Gastroesophageal sphincter (tissue), 4 donors: Measurements from ENCODE around the gene APOA4. TPM values are rescaled to one million over a fixed set of nuclear protein-coding genes. Genes with fewer than 3 reads are reported as not detected.
"Not testable (repeated sequence)": the region's sequence is repeated elsewhere in the genome, so short reads cannot be mapped to it uniquely, and the experiment has no call there.

Source experiments
- ATAC-seq: fragments of 150-250 bp; one replicate; pipeline ENCODE4 v1.9.1; 2016; ENCODE audit warnings: mild to moderate bottlenecking, moderate library complexity
- H3K27ac ChIP-seq, 4 donors: fragments of 200-600 bp; sonication (generic) in 3 of 4; 1 replicate in 3 of 4; 2 replicates in 1 of 4; pipeline ENCODE4 v1.5.1; 2016 to 2019
- H3K27me3 ChIP-seq: fragments of 200-600 bp; sonication (generic); one replicate; pipeline ENCODE4 v1.5.1; 2019
- H3K36me3 ChIP-seq, 2 donors: fragments of 200-600 bp; sonication (generic); one replicate each; pipeline ENCODE4 v1.5.1; 2019; ENCODE audit warnings: control low read depth in 1 of 2
- H3K4me1 ChIP-seq, 3 donors: fragments of 200-600 bp; sonication (generic); 1 replicate in 2 of 3; 2 replicates in 1 of 3; pipeline ENCODE4 v1.5.1; 2016 to 2019; ENCODE audit warnings: control low read depth in 2 of 3
- H3K4me3 ChIP-seq, 2 donors: fragments of 200-600 bp; sonication (generic); one replicate each; pipeline ENCODE4 v1.5.1; 2019; ENCODE audit warnings: mild to moderate bottlenecking in 1 of 2, moderate library complexity in 1 of 2
- H3K9me3 ChIP-seq, 3 donors: fragments of 200-600 bp; sonication (generic); one replicate each; pipeline ENCODE4 v1.5.1; 2017 to 2019; ENCODE audit warnings: control low read depth in 2 of 3
- EP300 ChIP-seq: sonication (generic); formaldehyde crosslinking; IDR thresholded peaks from one replicate; pipeline ENCODE4 v1.6.1; 2017; ENCODE audit warnings: antibody characterized with exemption, mild to moderate bottlenecking
- POLR2A ChIP-seq, 2 donors: fragments of 450-650 bp; IDR thresholded peaks; one replicate each; pipeline ENCODE4 v1.6.1; 2017; ENCODE audit warnings: antibody characterized with exemption in 2 of 2, mild to moderate bottlenecking in 2 of 2, moderate library complexity in 1 of 2
- POLR2AphosphoS5 ChIP-seq: sonication (generic); formaldehyde crosslinking; IDR thresholded peaks from one replicate; pipeline ENCODE4 v1.6.1; 2017; ENCODE audit warnings: antibody characterized with exemption
- WGBS, 2 donors: methylation state at CpG; one replicate each; pipeline ENCODE4 v1.1.5; 2018; ENCODE audit warnings: low coverage in 1 of 2; 5-methylcytosine and 5-hydroxymethylcytosine counted together
- total RNA-seq, 4 donors: library from RNA; depleted of rRNA; stranded (reverse); fragments of >200 nt; gene quantifications; one replicate each; pipeline ENCODE4 v1.1.0, GENCODE V29; 2016
- TF ChIP-seq, protein P1 (sequence below), 4 experiments: fragments of 200-600 bp in 2 of 4; fragments of 450-650 bp in 2 of 4; sonication (generic) in 1 of 4; IDR thresholded peaks; one replicate each; pipeline ENCODE4 v1.5.1; 2017 to 2019; ENCODE audit warnings: antibody characterized with exemption in 4 of 4, mild to moderate bottlenecking in 2 of 4, moderate library complexity in 2 of 4

Gene APOA4
- total RNA-seq, 4 donors from 2014 or later: 0.19 TPM; not detected in 3

DNA sequence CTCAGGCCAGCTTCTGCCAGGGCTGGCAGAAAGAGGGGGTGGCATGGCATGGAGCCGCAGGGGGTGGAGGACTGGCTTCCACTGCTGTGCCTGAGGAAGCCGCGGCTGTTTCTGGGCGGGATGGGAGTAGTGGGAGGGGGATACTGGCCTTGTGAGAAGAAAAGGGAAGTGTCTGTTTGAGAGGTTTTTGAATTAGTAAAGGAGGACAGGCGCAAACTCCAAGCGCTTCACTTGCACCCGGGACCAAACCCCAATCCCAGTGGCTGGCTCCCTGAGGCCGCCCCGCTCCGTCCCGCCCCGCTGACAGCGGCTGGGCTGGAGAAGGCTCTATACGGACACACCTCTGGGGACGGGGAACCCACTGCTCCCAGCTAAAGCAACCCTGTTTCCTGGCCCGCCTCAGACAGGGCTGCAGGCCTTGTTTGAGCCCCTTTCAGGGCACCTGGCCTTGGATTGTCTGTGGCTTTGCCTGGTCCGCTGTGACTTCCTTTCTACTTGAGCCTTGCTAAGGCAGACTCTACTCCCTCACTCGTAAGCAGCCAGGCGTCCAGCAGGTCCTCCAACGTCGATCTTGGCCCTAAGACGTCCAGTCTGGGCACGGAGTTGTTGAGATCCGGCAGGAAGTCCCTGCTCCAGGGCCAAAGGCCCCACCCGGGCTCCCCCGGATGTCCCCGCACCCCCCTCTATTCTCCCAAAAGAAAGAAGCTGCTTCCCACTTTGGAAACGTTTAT is 12.1 kb upstream of the APOA4 start:
- Histone ChIP-seq H3K4me3 (peak overlapping the region; percentile 5 to 45), H3K9me3 (no peaks in the 10 kb centered on the region), H3K27me3 (no peaks in the 10 kb centered on the region), H3K4me1 (peaks cover 0 to 38% (median 8%) of the 10 kb centered on the region in 3 donors), H3K36me3 (no peaks in the 10 kb centered on the region), H3K27ac (peak overlapping the region; percentile 49 to 89 (median 86))
- 48 to 50% methylated on average over 2 to 12 of the region's 28 CpGs for WGBS, 2 donors
- no peak for TF ChIP-seq POLR2A (IDR thresholded peaks at IDR 0.05)
- no peak for TF ChIP-seq EP300
- TF ChIP-seq, protein P1, sequence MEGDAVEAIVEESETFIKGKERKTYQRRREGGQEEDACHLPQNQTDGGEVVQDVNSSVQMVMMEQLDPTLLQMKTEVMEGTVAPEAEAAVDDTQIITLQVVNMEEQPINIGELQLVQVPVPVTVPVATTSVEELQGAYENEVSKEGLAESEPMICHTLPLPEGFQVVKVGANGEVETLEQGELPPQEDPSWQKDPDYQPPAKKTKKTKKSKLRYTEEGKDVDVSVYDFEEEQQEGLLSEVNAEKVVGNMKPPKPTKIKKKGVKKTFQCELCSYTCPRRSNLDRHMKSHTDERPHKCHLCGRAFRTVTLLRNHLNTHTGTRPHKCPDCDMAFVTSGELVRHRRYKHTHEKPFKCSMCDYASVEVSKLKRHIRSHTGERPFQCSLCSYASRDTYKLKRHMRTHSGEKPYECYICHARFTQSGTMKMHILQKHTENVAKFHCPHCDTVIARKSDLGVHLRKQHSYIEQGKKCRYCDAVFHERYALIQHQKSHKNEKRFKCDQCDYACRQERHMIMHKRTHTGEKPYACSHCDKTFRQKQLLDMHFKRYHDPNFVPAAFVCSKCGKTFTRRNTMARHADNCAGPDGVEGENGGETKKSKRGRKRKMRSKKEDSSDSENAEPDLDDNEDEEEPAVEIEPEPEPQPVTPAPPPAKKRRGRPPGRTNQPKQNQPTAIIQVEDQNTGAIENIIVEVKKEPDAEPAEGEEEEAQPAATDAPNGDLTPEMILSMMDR (IDR thresholded peaks at IDR 0.05): no peak
- no peak for TF ChIP-seq POLR2AphosphoS5
- peak; percentile 73 for ATAC-seq

DNA sequence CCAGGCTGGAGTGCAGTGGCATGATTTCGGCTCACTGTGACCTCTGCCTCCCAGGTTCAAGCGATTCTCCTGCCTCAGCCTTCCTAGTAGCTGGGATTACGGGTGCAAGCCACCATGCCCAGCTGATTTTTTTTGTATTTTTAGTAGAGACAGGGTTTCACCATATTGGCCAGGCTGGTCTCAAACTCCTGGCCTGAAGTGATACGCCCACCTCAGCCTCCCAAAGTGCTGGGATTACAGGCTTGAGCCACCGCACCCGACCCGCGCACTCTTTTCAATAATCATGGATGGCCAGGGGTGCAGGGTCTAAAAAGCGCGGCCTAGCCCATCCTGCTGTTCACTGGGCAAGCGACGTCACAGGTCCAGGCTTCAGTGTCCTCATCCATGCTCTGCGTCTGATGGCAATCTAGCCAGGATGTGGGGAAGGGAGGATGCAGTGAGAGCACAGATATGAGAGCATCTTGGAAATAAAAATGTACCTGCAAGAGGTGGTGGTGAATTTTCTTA is 11.5 kb upstream of the APOA4 start:
- Histone ChIP-seq H3K4me1 (peaks cover 0 to 36% (median 8%) of the 10 kb centered on the region in 3 donors), H3K27ac (peak overlapping the region in 3 of 4 donors; percentile 85 to 89 (median 88))
- H3K9me3 ChIP-seq, ATAC-seq, H3K36me3 ChIP-seq, H3K4me3 ChIP-seq, H3K27me3 ChIP-seq: not testable (repeated sequence)
- WGBS, 2 donors: 76% methylated on average over 5 of the region's 13 CpGs; no CpG with 5 or more reads in 1 of the 2 donors

DNA sequence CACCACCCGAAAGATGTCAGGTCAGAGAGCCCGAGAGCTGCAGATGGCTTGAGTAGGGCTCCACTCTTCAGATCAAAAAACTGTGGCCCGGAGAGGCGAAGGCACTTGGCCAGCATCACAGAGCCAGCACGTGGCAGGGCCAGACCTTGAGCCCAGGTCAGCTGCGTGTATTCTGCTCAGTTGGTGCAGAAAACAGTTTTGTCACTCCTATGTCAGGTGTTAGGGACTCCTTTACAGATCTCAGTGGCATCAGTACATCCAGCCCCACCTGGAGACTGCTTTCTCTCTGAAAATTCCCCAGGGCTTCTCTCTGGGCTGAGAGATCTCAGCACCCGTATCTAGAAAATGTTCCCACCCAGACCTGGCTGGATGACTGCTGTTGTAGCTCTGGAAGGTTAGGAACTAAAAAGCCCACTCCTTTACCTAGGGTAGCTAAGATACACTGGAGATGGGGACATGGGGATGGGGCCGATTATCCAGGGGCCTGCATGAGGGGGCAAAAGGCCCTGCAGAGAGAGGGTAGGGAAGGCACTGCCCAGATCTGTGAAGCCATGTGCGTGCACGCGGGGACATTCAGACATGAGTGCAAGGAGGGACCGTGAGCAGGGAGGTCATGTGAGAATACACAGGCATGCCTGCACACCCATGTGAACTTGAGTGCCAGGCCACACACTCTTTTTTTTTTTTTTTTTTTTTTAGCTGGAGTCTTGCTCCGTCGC is 10.9 kb upstream of the APOA4 start:
- TF ChIP-seq POLR2A (IDR thresholded peaks at IDR 0.05): no peak
- TF ChIP-seq POLR2AphosphoS5: no peak
- no peak for TF ChIP-seq EP300
- TF ChIP-seq, protein P1 (IDR thresholded peaks at IDR 0.05): no peak
- no peak for ATAC-seq
- H3K9me3 ChIP-seq: no peaks in the 10 kb centered on the region
- H3K36me3 ChIP-seq: no peaks in the 10 kb centered on the region
- no peak overlapping the region for H3K4me3 ChIP-seq
- peaks cover 0 to 33% (median 8%) of the 10 kb centered on the region in 3 donors for H3K4me1 ChIP-seq
- no peaks in the 10 kb centered on the region for H3K27me3 ChIP-seq
- WGBS, 2 donors: 85% methylated on average over 9 of the region's 14 CpGs; no CpG with 5 or more reads in 1 of the 2 donors
- H3K27ac ChIP-seq: no peak overlapping the region

DNA sequence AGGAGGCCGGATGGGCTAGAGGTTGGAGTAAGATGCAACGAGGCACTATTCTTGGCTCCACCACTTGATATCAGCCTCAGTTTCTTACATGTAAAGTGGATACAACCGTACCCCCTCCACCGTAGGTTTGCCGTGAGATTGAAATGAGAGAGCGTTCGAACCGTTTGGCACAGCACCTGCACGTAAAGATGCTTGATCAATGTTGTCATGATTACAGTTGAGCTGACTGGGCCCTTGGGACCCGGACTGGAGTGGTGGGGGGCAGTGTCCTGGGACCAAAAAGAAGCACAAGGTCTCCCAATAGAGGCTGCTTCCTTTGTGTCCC is 10.3 kb upstream of the APOA4 start:
- ATAC-seq: no peak
- WGBS, 2 donors: 89% methylated on average over 8 of the region's 10 CpGs; no CpG with 5 or more reads in 1 of the 2 donors
- TF ChIP-seq POLR2A (IDR thresholded peaks at IDR 0.05) (no peak), EP300 (no peak), POLR2AphosphoS5 (no peak)
- TF ChIP-seq, protein P1 (IDR thresholded peaks at IDR 0.05): no peak

DNA sequence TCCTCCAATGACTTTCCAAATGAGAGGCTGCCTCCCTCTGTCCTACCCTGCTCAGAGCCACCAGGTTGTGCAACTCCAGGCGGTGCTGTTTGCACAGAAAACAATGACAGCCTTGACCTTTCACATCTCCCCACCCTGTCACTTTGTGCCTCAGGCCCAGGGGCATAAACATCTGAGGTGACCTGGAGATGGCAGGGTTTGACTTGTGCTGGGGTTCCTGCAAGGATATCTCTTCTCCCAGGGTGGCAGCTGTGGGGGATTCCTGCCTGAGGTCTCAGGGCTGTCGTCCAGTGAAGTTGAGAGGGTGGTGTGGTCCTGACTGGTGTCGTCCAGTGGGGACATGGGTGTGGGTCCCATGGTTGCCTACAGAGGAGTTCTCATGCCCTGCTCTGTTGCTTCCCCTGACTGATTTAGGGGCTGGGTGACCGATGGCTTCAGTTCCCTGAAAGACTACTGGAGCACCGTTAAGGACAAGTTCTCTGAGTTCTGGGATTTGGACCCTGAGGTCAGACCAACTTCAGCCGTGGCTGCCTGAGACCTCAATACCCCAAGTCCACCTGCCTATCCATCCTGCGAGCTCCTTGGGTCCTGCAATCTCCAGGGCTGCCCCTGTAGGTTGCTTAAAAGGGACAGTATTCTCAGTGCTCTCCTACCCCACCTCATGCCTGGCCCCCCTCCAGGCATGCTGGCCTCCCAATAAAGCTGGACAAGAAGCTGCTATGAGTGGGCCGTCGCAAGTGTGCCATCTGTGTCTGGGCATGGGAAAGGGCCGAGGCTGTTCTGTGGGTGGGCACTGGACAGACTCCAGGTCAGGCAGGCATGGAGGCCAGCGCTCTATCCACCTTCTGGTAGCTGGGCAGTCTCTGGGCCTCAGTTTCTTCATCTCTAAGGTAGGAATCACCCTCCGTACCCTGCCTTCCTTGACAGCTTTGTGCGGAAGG is 9.5 kb upstream of the APOA4 start:
- 100% methylated on average over 1 to 2 of the region's 13 CpGs for WGBS, 2 donors
- H3K9me3 ChIP-seq: no peaks in the 10 kb centered on the region
- no peaks in the 10 kb centered on the region for H3K27me3 ChIP-seq
- no peak overlapping the region for H3K4me3 ChIP-seq
- ATAC-seq: no peak
- TF ChIP-seq POLR2A (IDR thresholded peaks at IDR 0.05): no peak
- TF ChIP-seq, protein P1 (IDR thresholded peaks at IDR 0.05): no peak
- TF ChIP-seq EP300: no peak
- TF ChIP-seq POLR2AphosphoS5: no peak
- peaks cover 0 to 30% (median 8%) of the 10 kb centered on the region in 3 donors for H3K4me1 ChIP-seq
- H3K27ac ChIP-seq: no peak overlapping the region
- H3K36me3 ChIP-seq: no peaks in the 10 kb centered on the region

More for the DNA sequence above, 10.3 kb upstream of the APOA4 start:
- H3K4me1 ChIP-seq: peaks cover 0 to 33% (median 8%) of the 10 kb centered on the region in 3 donors
- no peaks in the 10 kb centered on the region for H3K27me3 ChIP-seq
- H3K4me3 ChIP-seq: no peak overlapping the region
- H3K9me3 ChIP-seq: no peaks in the 10 kb centered on the region
- H3K27ac ChIP-seq: no peak overlapping the region
- no peaks in the 10 kb centered on the region for H3K36me3 ChIP-seq
